SK-N-SH (cell line): ENCODE measurements around the gene FAM117B. TPM values are rescaled to one million over a fixed set of nuclear protein-coding genes. Genes with fewer than 3 reads are reported as not detected.

ENCODE experiments used
- CTCF ChIA-PET: fragments of 300-600, 350-600 bp; formaldehyde crosslinking; extraction: SDS; loops from one replicate; lab custom pipeline; 2021; lab: Yijun Ruan, JAX
- POLR2A ChIA-PET: fragments of 350-600 bp; sonication (Branson Sonifier 250); formaldehyde crosslinking; extraction: SDS; loops from one replicate; lab custom pipeline; 2020; ENCODE audit warnings: antibody characterized with exemption, inconsistent platforms; lab: Yijun Ruan, JAX
- DNase-seq: peaks from one replicate; pipeline ENCODE4 v3.0.0; 2012
- H2AFZ ChIP-seq: fragments of 200-600 bp; sonication (generic); 2 replicates; pipeline ENCODE4 v1.8.1; 2016; ENCODE audit warnings: antibody characterized with exemption, mild to moderate bottlenecking, low read depth
- H3F3A ChIP-seq: fragments of 200-600 bp; sonication (generic); replicated peaks from 2 replicates; pipeline ENCODE3; 2016; ENCODE audit warnings: antibody characterized with exemption, mild to moderate bottlenecking; ENCODE audit not compliant: insufficient read depth
- H3K27ac ChIP-seq, 2 experiments: fragments of 200-500 bp in 1 of 2; fragments of 200-600 bp in 1 of 2; sonication (Bioruptor generic) in 1 of 2; sonication (generic), shearing (Covaris generic) in 1 of 2; 2 replicates each; pipeline versions ENCODE4 v1.5.1 to v1.6.1; 2014 to 2016; ENCODE audit warnings: low read depth in 2 of 2, inconsistent platforms in 1 of 2, low read length in 1 of 2, mild to moderate bottlenecking in 1 of 2, mixed read lengths in 1 of 2
- H3K27me3 ChIP-seq: fragments of 200-600 bp; sonication (generic), shearing (Covaris generic); 2 replicates; pipeline ENCODE4 v1.6.1; 2016; ENCODE audit warnings: mixed run types; ENCODE audit not compliant: insufficient read depth
- H3K36me3 ChIP-seq, 2 experiments: fragments of 200-500 bp in 1 of 2; fragments of 200-600 bp in 1 of 2; sonication (Bioruptor generic) in 1 of 2; sonication (generic) in 1 of 2; replicated peaks in 1 of 2; 2 replicates each; pipeline versions ENCODE3 to v1.5.1; 2014 to 2016; ENCODE audit warnings: low read length in 1 of 2, mild to moderate bottlenecking in 1 of 2; ENCODE audit not compliant: insufficient read depth in 2 of 2, control insufficient read depth in 1 of 2
- H3K4me1 ChIP-seq, 2 experiments: fragments of 200-500 bp in 1 of 2; fragments of 200-600 bp in 1 of 2; sonication (Bioruptor generic) in 1 of 2; sonication (generic), shearing (Covaris generic) in 1 of 2; 2 replicates each; pipeline versions ENCODE4 v1.5.1 to v1.6.1; 2014 to 2016; ENCODE audit warnings: low read depth in 1 of 2, low read length in 1 of 2, mixed run types in 1 of 2; ENCODE audit not compliant: insufficient read depth in 2 of 2, control insufficient read depth in 1 of 2
- H3K4me2 ChIP-seq: fragments of 200-600 bp; sonication (generic), shearing (Covaris generic); 2 replicates; pipeline ENCODE4 v1.6.1; 2017; ENCODE audit warnings: mixed run types
- H3K4me3 ChIP-seq, 2 experiments: fragments of 200-500 bp in 1 of 2; fragments of 200-600 bp in 1 of 2; sonication (Bioruptor generic) in 1 of 2; sonication (generic), shearing (Covaris generic) in 1 of 2; 2 replicates each; pipeline versions ENCODE4 v1.5.1 to v1.8.1; 2014 to 2016; ENCODE audit warnings: low read depth in 2 of 2, inconsistent platforms in 1 of 2, low read length in 1 of 2, mild to moderate bottlenecking in 1 of 2, mixed read lengths in 1 of 2, moderate library complexity in 1 of 2
- H3K79me2 ChIP-seq: fragments of 200-600 bp; sonication (generic); 2 replicates; pipeline ENCODE4 v1.8.1; 2017; ENCODE audit warnings: mild to moderate bottlenecking; ENCODE audit not compliant: insufficient read depth
- H3K9ac ChIP-seq: fragments of 200-600 bp; sonication (generic); 2 replicates; pipeline ENCODE4 v1.6.1; 2017; ENCODE audit warnings: mixed run types
- H3K9me2 ChIP-seq: fragments of 200-600 bp; sonication (generic); 2 replicates; pipeline ENCODE4 v1.6.1; 2017; ENCODE audit warnings: mixed run types
- H3K9me3 ChIP-seq: fragments of 200-600 bp; sonication (generic); 2 replicates; pipeline ENCODE4 v1.6.1; 2017; ENCODE audit warnings: mixed run types, mild to moderate bottlenecking, moderate library complexity
- H4K20me1 ChIP-seq: fragments of 200-600 bp; sonication (generic); 2 replicates; pipeline ENCODE4 v1.6.1; 2017; ENCODE audit warnings: mild to moderate bottlenecking, mixed run types; ENCODE audit not compliant: insufficient read depth
- CHD2 ChIP-seq: fragments of 150-350 bp; IDR thresholded peaks from 2 replicates; pipeline ENCODE4 v1.6.1; 2018; ENCODE audit warnings: low read length; ENCODE audit not compliant: partially characterized antibody
- ELF1 ChIP-seq: IDR thresholded peaks from 2 replicates; pipeline ENCODE4 v1.4.0; 2012
- FOSL2 ChIP-seq: IDR thresholded peaks from 2 replicates; pipeline ENCODE4 v1.4.0; 2012; ENCODE audit warnings: low read depth, mild to moderate bottlenecking, moderate library complexity, borderline replicate concordance
- FOXJ3 ChIP-seq: sonication (generic); formaldehyde crosslinking; IDR thresholded peaks from 2 replicates; pipeline ENCODE4 v1.5.1; 2020; ENCODE audit warnings: mild to moderate bottlenecking, missing genetic modification reagents
- FOXM1 ChIP-seq: IDR thresholded peaks from 2 replicates; pipeline ENCODE4 v1.4.0; 2012; ENCODE audit warnings: low read depth, mild to moderate bottlenecking
- JUND ChIP-seq: IDR thresholded peaks from 2 replicates; pipeline ENCODE4 v1.4.0; 2012
- NFIC ChIP-seq: IDR thresholded peaks from 2 replicates; pipeline ENCODE4 v1.4.0; 2012; ENCODE audit warnings: borderline replicate concordance
- POLR2AphosphoS5 ChIP-seq: IDR thresholded peaks from 2 replicates; pipeline ENCODE4 v1.6.1; 2012; ENCODE audit warnings: low read depth, low read length
- RAD21 ChIP-seq: IDR thresholded peaks from 2 replicates; pipeline ENCODE4 v1.6.1; 2012; ENCODE audit warnings: mild to moderate bottlenecking, low read length
- REST ChIP-seq: IDR thresholded peaks from 2 replicates; pipeline ENCODE4 v1.6.1; 2012; ENCODE audit warnings: mild to moderate bottlenecking, low read depth, low read length, moderate library complexity
- RFX5 ChIP-seq: IDR thresholded peaks from 2 replicates; pipeline ENCODE4 v1.6.1; 2012; ENCODE audit warnings: mild to moderate bottlenecking, improper control_type of control experiment, low read length
- SMC3 ChIP-seq: IDR thresholded peaks from 2 replicates; pipeline ENCODE4 v1.6.1; 2012; ENCODE audit warnings: low read depth, low read length, improper control_type of control experiment
- TEAD4 ChIP-seq: IDR thresholded peaks from 2 replicates; pipeline ENCODE4 v1.4.0; 2012; ENCODE audit warnings: mild to moderate bottlenecking, borderline replicate concordance; ENCODE audit not compliant: insufficient read depth
- USF1 ChIP-seq: IDR thresholded peaks from 2 replicates; pipeline ENCODE4 v1.4.0; 2012; ENCODE audit warnings: low read depth, borderline replicate concordance
- USF2 ChIP-seq: fragments of 150-350 bp; IDR thresholded peaks from 2 replicates; pipeline ENCODE4 v1.6.1; 2017; ENCODE audit warnings: antibody characterized with exemption, low read length, low read depth, borderline replicate concordance
- YY1 ChIP-seq: IDR thresholded peaks from 2 replicates; pipeline ENCODE4 v1.4.0; 2012; ENCODE audit warnings: low read depth, mild to moderate bottlenecking
- WGBS: methylation state at CpG from one replicate; pipeline ENCODE4 v1.1.6; 2017; ENCODE audit warnings: low lambda C conversion rate; 5-methylcytosine and 5-hydroxymethylcytosine counted together
- polyA plus RNA-seq, 3 experiments: library from polyadenylated mRNA; depleted of rRNA; stranded (reverse); fragments of >200 nt; gene quantifications; 2 replicates each; pipeline ENCODE4 v1.2.3, GENCODE V29; 2012
- TF ChIP-seq, protein P1 (sequence below): IDR thresholded peaks from 2 replicates; pipeline ENCODE4 v1.4.0; 2012; ENCODE audit warnings: low read depth, borderline replicate concordance
- TF ChIP-seq, protein P2 (sequence below): IDR thresholded peaks from 2 replicates; pipeline ENCODE4 v1.4.0; 2012; ENCODE audit warnings: low read depth
- TF ChIP-seq, protein P3 (sequence below): fragments of 200-600 bp; sonication (generic); IDR thresholded peaks from 2 replicates; pipeline ENCODE4 v1.6.1; 2017; ENCODE audit warnings: antibody characterized with exemption, mild to moderate bottlenecking, moderate library complexity

The FAM117B gene
- polyA plus RNA-seq, 1 of the 3 experiments (the other 2 are of a cell fraction) = 0.90 TPM

DNA sequence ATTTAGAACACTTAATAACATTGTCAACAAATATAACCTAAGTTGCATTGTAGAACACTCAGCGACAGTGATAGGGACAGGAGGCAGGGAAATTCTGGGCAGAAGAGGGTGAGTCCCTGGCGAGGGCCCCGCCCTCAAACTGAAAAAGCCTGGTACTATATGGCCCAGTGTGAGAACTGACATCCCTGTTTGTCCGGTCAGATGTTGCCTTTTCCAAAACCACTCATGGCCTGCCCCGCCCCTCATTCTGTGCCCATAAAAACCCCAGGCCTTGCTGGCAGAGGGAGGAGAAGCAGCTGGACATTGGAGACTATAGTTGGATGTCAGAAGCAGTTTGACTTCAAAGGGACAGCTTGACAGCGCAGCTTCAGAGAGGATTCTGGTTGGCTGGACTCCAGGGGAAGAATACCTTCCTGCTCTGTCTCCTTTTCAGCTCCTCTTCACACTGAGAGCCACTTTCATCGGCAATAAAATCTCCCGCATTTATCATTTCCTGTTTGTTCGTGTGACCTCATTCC is 47.0 kb downstream of the FAM117B start:
- Histone ChIP-seq H3K79me2 (no peaks in the 10 kb centered on the region), H3K4me3 (no peak overlapping the region), H3K4me2 (no peak overlapping the region), H3K27ac (no peak overlapping the region), H3K9me2 (no peaks in the 10 kb centered on the region), H3K4me1 (no peaks in the 10 kb centered on the region), H3F3A (no peaks in the 10 kb centered on the region), H3K27me3 (no peaks in the 10 kb centered on the region), H4K20me1 (no peaks in the 10 kb centered on the region), H2AFZ (no peak overlapping the region), H3K9me3 (peaks cover 4% of the 10 kb centered on the region; the same call in 1 of the 2 replicates), H3K9ac (no peak overlapping the region), H3K36me3 (peaks cover 0 to 13% of the 10 kb centered on the region in 2 experiments)
- WGBS = 93% methylated on average over 9 of the region's 9 CpGs
- ChIA-PET POLR2A (no interaction called here), CTCF (no interaction called here)
- DNase-seq = no peak
- no peak for TF ChIP-seq CHD2

- no peak overlapping the region for H3K4me3 ChIP-seq
- H4K20me1 ChIP-seq = no peaks in the 10 kb centered on the region
- H3K27me3 ChIP-seq = no peaks in the 10 kb centered on the region
- ChIA-PET POLR2A (no interaction called here), CTCF (no interaction called here)
- H3K36me3 ChIP-seq = peaks cover 0 to 13% of the 10 kb centered on the region in 2 experiments
- WGBS = 96% methylated on average over 11 of the region's 12 CpGs
- H3K9me2 ChIP-seq = no peaks in the 10 kb centered on the region
- no peak for DNase-seq
- peaks cover 4% of the 10 kb centered on the region; the same call in 1 of the 2 replicates for H3K9me3 ChIP-seq
- H3K4me1 ChIP-seq = no peaks in the 10 kb centered on the region
- TF ChIP-seq, protein P1, sequence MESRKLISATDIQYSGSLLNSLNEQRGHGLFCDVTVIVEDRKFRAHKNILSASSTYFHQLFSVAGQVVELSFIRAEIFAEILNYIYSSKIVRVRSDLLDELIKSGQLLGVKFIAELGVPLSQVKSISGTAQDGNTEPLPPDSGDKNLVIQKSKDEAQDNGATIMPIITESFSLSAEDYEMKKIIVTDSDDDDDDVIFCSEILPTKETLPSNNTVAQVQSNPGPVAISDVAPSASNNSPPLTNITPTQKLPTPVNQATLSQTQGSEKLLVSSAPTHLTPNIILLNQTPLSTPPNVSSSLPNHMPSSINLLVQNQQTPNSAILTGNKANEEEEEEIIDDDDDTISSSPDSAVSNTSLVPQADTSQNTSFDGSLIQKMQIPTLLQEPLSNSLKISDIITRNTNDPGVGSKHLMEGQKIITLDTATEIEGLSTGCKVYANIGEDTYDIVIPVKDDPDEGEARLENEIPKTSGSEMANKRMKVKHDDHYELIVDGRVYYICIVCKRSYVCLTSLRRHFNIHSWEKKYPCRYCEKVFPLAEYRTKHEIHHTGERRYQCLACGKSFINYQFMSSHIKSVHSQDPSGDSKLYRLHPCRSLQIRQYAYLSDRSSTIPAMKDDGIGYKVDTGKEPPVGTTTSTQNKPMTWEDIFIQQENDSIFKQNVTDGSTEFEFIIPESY = no peak
- no peak for TF ChIP-seq SMC3
- TF ChIP-seq REST = no peak
- no peak for TF ChIP-seq NFIC
- TF ChIP-seq, protein P2, sequence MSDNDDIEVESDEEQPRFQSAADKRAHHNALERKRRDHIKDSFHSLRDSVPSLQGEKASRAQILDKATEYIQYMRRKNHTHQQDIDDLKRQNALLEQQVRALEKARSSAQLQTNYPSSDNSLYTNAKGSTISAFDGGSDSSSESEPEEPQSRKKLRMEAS = no peak
- TF ChIP-seq TEAD4 = no peak
- no peak for TF ChIP-seq FOXJ3 (CRISPR knock-in tag)
- no peak for TF ChIP-seq FOXM1
- TF ChIP-seq ELF1 = no peak
- TF ChIP-seq RAD21 = no peak
- TF ChIP-seq CHD2 = no peak
- TF ChIP-seq USF1 = no peak
- TF ChIP-seq FOSL2 = no peak
- TF ChIP-seq POLR2AphosphoS5 = no peak
- TF ChIP-seq, protein P3, sequence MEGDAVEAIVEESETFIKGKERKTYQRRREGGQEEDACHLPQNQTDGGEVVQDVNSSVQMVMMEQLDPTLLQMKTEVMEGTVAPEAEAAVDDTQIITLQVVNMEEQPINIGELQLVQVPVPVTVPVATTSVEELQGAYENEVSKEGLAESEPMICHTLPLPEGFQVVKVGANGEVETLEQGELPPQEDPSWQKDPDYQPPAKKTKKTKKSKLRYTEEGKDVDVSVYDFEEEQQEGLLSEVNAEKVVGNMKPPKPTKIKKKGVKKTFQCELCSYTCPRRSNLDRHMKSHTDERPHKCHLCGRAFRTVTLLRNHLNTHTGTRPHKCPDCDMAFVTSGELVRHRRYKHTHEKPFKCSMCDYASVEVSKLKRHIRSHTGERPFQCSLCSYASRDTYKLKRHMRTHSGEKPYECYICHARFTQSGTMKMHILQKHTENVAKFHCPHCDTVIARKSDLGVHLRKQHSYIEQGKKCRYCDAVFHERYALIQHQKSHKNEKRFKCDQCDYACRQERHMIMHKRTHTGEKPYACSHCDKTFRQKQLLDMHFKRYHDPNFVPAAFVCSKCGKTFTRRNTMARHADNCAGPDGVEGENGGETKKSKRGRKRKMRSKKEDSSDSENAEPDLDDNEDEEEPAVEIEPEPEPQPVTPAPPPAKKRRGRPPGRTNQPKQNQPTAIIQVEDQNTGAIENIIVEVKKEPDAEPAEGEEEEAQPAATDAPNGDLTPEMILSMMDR = no peak
- no peak for TF ChIP-seq USF2
- TF ChIP-seq RFX5 = no peak
- no peak for TF ChIP-seq JUND
- no peak for TF ChIP-seq YY1
- H2AFZ ChIP-seq = no peak overlapping the region
- H3K4me2 ChIP-seq = no peak overlapping the region
- no peak overlapping the region for H3K27ac ChIP-seq
- no peaks in the 10 kb centered on the region for H3K79me2 ChIP-seq
- H3F3A ChIP-seq = no peaks in the 10 kb centered on the region
- no peak overlapping the region for H3K9ac ChIP-seq
Observed at GRCh38 chr2:202682274-202682673, 47.5 kb downstream of the FAM117B start.
